RWPE2 (cell line): ENCODE results near the gene TGIF2.

Experiments used
- ATAC-seq: fragments of 200-7000 bp; cut with Tn5 transposase; 3 replicates; pipeline ENCODE4 v1.9.1; 2021; ENCODE audit warnings: low read depth
- DNase-seq: peaks from one replicate; pipeline ENCODE4 v3.0.0-alpha.2; 2020; ENCODE audit warnings: low spot score
- H3K27ac ChIP-seq: fragments of 450-650 bp; 2 replicates; pipeline ENCODE4 v1.5.1; 2017; ENCODE audit warnings: mild to moderate bottlenecking; ENCODE audit not compliant: poor library complexity, severe bottlenecking
- H3K27me3 ChIP-seq: fragments of 250-450 bp; sonication (Bioruptor Pico); 2 replicates; pipeline ENCODE4 v1.5.1; 2021; ENCODE audit warnings: mild to moderate bottlenecking, moderate library complexity; ENCODE audit not compliant: insufficient read depth, poor library complexity, severe bottlenecking
- H3K36me3 ChIP-seq: fragments of 250-450 bp; sonication (Bioruptor Pico); 2 replicates; pipeline ENCODE4 v1.5.1; 2020; ENCODE audit warnings: low read depth, mild to moderate bottlenecking, moderate library complexity
- H3K4me1 ChIP-seq: fragments of 250-450 bp; sonication (Bioruptor Pico); 2 replicates; pipeline ENCODE4 v1.5.1; 2021; ENCODE audit warnings: mild to moderate bottlenecking, moderate library complexity; ENCODE audit not compliant: insufficient read depth, poor library complexity, severe bottlenecking
- H3K4me3 ChIP-seq: fragments of 250-450 bp; sonication (Bioruptor Pico); 2 replicates; pipeline ENCODE4 v1.5.1; 2021; ENCODE audit warnings: mild to moderate bottlenecking, moderate library complexity; ENCODE audit not compliant: severe bottlenecking
- H3K9me3 ChIP-seq: fragments of 250-450 bp; sonication (Bioruptor Pico); 2 replicates; pipeline ENCODE4 v1.5.1; 2021; ENCODE audit warnings: mild to moderate bottlenecking, moderate library complexity; ENCODE audit not compliant: severe bottlenecking
- TF ChIP-seq, protein P1 (sequence below): fragments of 450-650 bp; IDR thresholded peaks from one replicate; pipeline ENCODE4 v1.5.1; 2017; ENCODE audit warnings: mild to moderate bottlenecking, moderate library complexity; ENCODE audit not compliant: poor library complexity, severe bottlenecking

The TGIF2 gene

DNA sequence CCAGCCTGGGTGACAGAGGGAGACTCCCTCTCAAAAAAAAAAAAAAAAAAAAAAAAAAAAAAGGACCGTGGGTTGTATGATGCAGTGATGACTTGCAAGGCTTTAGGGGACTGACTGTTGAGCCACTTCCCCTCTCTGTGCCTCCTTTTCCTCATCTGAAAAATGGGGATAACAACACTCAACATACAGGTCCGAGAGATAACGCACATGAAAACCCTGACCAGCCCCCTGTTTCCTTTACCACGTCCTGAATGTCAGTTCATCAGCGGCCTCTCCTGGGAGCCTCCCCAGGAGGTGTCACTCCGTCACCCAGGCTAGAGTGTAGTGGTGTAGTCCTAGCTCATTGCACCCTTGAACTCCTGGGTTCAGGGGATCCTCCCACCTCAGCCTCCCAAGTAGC lies 68.7 kb downstream of the TGIF2 start:
- TF ChIP-seq, protein P1, sequence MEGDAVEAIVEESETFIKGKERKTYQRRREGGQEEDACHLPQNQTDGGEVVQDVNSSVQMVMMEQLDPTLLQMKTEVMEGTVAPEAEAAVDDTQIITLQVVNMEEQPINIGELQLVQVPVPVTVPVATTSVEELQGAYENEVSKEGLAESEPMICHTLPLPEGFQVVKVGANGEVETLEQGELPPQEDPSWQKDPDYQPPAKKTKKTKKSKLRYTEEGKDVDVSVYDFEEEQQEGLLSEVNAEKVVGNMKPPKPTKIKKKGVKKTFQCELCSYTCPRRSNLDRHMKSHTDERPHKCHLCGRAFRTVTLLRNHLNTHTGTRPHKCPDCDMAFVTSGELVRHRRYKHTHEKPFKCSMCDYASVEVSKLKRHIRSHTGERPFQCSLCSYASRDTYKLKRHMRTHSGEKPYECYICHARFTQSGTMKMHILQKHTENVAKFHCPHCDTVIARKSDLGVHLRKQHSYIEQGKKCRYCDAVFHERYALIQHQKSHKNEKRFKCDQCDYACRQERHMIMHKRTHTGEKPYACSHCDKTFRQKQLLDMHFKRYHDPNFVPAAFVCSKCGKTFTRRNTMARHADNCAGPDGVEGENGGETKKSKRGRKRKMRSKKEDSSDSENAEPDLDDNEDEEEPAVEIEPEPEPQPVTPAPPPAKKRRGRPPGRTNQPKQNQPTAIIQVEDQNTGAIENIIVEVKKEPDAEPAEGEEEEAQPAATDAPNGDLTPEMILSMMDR, result no peak
- no peaks in the 10 kb centered on the region for H3K36me3 ChIP-seq
- no peak for ATAC-seq
- no peaks in the 10 kb centered on the region for H3K9me3 ChIP-seq
- no peak overlapping the region for H3K4me3 ChIP-seq
- H3K4me1 ChIP-seq, result peaks cover 5% of the 10 kb centered on the region
- no peak overlapping the region for H3K27ac ChIP-seq
- no peaks in the 10 kb centered on the region for H3K27me3 ChIP-seq
- no peak for DNase-seq
